Panc1 (cell line): Measurements from ENCODE around the gene KCNQ2. TPM values are rescaled to one million over a fixed set of nuclear protein-coding genes. Genes with fewer than 3 reads are reported as not detected.

Experiments
- ATAC-seq: fragments of 200-7000 bp; cut with Tn5 transposase; 2 replicates; pipeline ENCODE4 v1.9.1; 2020; ENCODE audit warnings: mild to moderate bottlenecking, moderate library complexity
- BruUV-seq: library from RNA; stranded (reverse); fragments of 400-500 nt; replicated peaks from 2 replicates; lab custom pipeline; 2021; lab: Mats Ljungman, UMichigan
- CTCF ChIA-PET: fragments of 300-600 bp; sonication (Branson Sonifier 250); formaldehyde crosslinking; loops from one replicate; lab custom pipeline; 2022; ENCODE audit warnings: antibody characterized with exemption; lab: Charles Lee
- POLR2A ChIA-PET: fragments of 300-600 bp; sonication (Branson Sonifier 250); formaldehyde crosslinking; loops from one replicate; lab custom pipeline; 2022; ENCODE audit warnings: antibody characterized with exemption; lab: Charles Lee
- DNase-seq: peaks from one replicate; pipeline ENCODE4 v3.0.0-alpha.2; 2010; ENCODE audit warnings: low read depth, low spot score
- H3K27ac ChIP-seq: 2 replicates; pipeline ENCODE4 v1.5.1; 2011; ENCODE audit warnings: mild to moderate bottlenecking, low read length, inconsistent platforms
- H3K27me3 ChIP-seq: fragments of 200-500 bp; sonication (Bioruptor generic); 2 replicates; pipeline ENCODE4 v1.6.0; 2014; ENCODE audit warnings: low read length, inconsistent platforms; ENCODE audit not compliant: control insufficient read depth, insufficient read depth
- H3K36me3 ChIP-seq: fragments of 200-500 bp; sonication (Bioruptor generic); 2 replicates; pipeline ENCODE4 v1.5.1; 2014; ENCODE audit warnings: inconsistent platforms, mild to moderate bottlenecking, low read length, moderate library complexity; ENCODE audit not compliant: control insufficient read depth, insufficient read depth
- H3K4me1 ChIP-seq: 2 replicates; pipeline ENCODE4 v1.5.1; 2011; ENCODE audit warnings: inconsistent platforms, mild to moderate bottlenecking, low read length, moderate library complexity; ENCODE audit not compliant: control insufficient read depth, insufficient read depth
- H3K4me3 ChIP-seq, 2 experiments: 2 replicates each; pipeline ENCODE4 v1.5.1; 2011 to 2012; ENCODE audit warnings: low read depth in 2 of 2, low read length in 2 of 2, mild to moderate bottlenecking in 2 of 2, inconsistent platforms in 1 of 2, moderate library complexity in 1 of 2
- H3K9me3 ChIP-seq: fragments of 200-500 bp; sonication (Bioruptor generic); 2 replicates; pipeline ENCODE4 v1.5.1; 2014; ENCODE audit warnings: low read depth, mild to moderate bottlenecking, inconsistent platforms, low read length, moderate library complexity; ENCODE audit not compliant: control insufficient read depth, insufficient read depth
- POLR2AphosphoS5 ChIP-seq: IDR thresholded peaks from 2 replicates; pipeline ENCODE4 v1.6.1; 2012; ENCODE audit warnings: mild to moderate bottlenecking, low read depth, low read length, moderate library complexity
- SIN3A ChIP-seq: IDR thresholded peaks from 2 replicates; pipeline ENCODE4 v1.6.1; 2012; ENCODE audit warnings: low read depth, mild to moderate bottlenecking, low read length, moderate library complexity, borderline replicate concordance; ENCODE audit not compliant: insufficient read depth
- TCF7L2 ChIP-seq: IDR thresholded peaks from 2 replicates; pipeline ENCODE4 v1.6.1; 2011; ENCODE audit warnings: mild to moderate bottlenecking, low read depth, low read length, inconsistent platforms
- in situ Hi-C: cut with HindIII; loops from 2 replicates; pipeline ENCODE4 v1.10.0; 2016; ENCODE audit warnings: low sequenced_read_pairs, low pct_unique_long_range_greater_than_20kb
- intact Hi-C: fragments of 100-400 bp; cut with micrococcal nuclease; formaldehyde crosslinking; loops from one replicate; pipeline ENCODE4 v1.10.0; 2022; ENCODE audit not compliant: unreplicated experiment
- total RNA-seq: library from RNA; stranded (reverse); gene quantifications from one replicate; pipeline ENCODE4 v1.2.1, GENCODE V29; 2021; ENCODE audit not compliant: unreplicated experiment
- TF ChIP-seq, protein P1 (sequence below), 2 experiments: IDR thresholded peaks; 2 replicates each; pipeline ENCODE4 v1.6.1; 2011 to 2012; ENCODE audit warnings: low read depth in 2 of 2, control low read depth in 1 of 2, low read length in 1 of 2, mild to moderate bottlenecking in 1 of 2, moderate library complexity in 1 of 2; ENCODE audit not compliant: insufficient read depth in 1 of 2
- TF ChIP-seq, protein P2 (sequence below): fragments of 450-650 bp; IDR thresholded peaks from 2 replicates; pipeline ENCODE4 v1.5.1; 2017; ENCODE audit warnings: mild to moderate bottlenecking

KCNQ2 gene
- total RNA-seq, 1 experiment from 2014 or later: 19.4 TPM

DNA sequence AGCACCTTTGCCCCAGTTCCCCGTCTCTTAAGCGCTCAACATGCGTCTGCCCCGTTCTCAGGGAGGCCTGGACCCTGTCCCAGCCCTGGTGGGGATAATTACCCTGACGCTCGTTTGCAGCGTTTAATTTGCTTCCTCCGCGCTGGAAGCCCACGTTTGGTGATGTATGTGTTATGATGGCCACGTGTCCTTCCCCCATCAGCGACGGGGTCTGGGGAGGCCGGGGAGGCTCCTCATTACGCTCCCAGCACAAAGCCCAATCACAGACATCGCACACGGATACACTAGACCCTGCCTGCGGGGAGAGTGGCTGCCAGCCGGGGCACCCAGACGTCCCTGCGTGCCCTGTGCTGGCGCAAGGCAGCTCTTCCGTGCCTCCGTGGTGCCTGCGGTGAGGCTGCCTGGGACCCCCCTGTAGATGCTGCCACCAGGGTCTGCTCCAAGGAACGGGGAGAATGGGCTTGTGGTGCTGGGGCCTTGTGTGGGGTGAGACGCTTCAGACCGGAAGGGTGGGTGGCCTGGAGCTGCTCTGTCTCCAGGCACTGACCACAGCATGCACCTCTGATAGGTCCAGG is 101.1 kb downstream of the KCNQ2 start:
- Histone ChIP-seq H3K4me1 (no peaks in the 10 kb centered on the region), H3K9me3 (no peaks in the 10 kb centered on the region), H3K4me3 (no peak overlapping the region), H3K36me3 (no peaks in the 10 kb centered on the region), H3K27ac (no peak overlapping the region), H3K27me3 (no peaks in the 10 kb centered on the region)
- ATAC-seq (no peak), DNase-seq (no peak)
- in situ Hi-C loops (no loop called here), intact Hi-C loops (no loop called here)
- ChIA-PET POLR2A (no interaction called here), CTCF (no interaction called here)
- BruUV-seq: no TSS peak
- TF ChIP-seq SIN3A (no peak), TCF7L2 (no peak), POLR2AphosphoS5 (no peak)
- TF ChIP-seq, protein P1, sequence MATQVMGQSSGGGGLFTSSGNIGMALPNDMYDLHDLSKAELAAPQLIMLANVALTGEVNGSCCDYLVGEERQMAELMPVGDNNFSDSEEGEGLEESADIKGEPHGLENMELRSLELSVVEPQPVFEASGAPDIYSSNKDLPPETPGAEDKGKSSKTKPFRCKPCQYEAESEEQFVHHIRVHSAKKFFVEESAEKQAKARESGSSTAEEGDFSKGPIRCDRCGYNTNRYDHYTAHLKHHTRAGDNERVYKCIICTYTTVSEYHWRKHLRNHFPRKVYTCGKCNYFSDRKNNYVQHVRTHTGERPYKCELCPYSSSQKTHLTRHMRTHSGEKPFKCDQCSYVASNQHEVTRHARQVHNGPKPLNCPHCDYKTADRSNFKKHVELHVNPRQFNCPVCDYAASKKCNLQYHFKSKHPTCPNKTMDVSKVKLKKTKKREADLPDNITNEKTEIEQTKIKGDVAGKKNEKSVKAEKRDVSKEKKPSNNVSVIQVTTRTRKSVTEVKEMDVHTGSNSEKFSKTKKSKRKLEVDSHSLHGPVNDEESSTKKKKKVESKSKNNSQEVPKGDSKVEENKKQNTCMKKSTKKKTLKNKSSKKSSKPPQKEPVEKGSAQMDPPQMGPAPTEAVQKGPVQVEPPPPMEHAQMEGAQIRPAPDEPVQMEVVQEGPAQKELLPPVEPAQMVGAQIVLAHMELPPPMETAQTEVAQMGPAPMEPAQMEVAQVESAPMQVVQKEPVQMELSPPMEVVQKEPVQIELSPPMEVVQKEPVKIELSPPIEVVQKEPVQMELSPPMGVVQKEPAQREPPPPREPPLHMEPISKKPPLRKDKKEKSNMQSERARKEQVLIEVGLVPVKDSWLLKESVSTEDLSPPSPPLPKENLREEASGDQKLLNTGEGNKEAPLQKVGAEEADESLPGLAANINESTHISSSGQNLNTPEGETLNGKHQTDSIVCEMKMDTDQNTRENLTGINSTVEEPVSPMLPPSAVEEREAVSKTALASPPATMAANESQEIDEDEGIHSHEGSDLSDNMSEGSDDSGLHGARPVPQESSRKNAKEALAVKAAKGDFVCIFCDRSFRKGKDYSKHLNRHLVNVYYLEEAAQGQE (IDR thresholded peaks at IDR 0.05; ENCODE audit: insufficient read depth in 1 of 2, low read depth in 2 of 2, low read length in 1 of 2): no peak

DNA sequence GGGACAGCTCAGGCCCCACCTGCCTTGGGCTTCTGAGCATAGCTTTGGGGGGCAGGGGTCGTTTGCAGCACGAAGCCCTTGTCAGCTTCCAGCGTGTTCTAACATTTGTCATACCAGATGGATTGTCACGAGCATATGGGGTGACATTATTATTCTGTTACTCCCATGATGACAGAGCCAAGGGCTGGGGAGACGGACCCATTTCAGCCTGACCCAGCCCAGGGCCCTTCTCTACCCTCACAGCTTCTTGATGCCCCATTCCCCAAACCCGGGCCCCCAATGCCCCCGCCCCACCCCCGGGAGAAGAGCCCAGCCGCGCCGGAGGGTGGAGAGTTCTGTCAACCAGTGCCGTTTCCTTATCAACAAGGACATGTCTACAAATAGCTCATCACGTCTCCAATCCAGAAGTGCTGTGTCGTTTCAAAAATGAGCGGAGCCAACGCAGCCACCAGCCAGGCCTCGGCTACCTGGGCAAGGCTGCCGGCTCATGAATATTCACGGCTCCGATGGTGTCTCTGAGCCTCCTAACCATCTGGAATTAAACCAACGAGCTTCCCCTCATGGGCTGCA is 101.8 kb downstream of the KCNQ2 start:
- Histone ChIP-seq H3K36me3 (no peaks in the 10 kb centered on the region), H3K9me3 (no peaks in the 10 kb centered on the region), H3K4me1 (no peaks in the 10 kb centered on the region), H3K4me3 (no peak overlapping the region), H3K27ac (no peak overlapping the region), H3K27me3 (no peaks in the 10 kb centered on the region)
- no TSS peak for BruUV-seq
- ATAC-seq (no peak), DNase-seq (no peak)
- CTCF ChIA-PET: interaction anchor here (0.9 kb wide), 2 partner anchors 10 to 62 kb away, joined by 3 read pairs; no protein-coding TSS in a partner anchor
- TF ChIP-seq SIN3A: no peak
- TF ChIP-seq, protein P1 (IDR thresholded peaks at IDR 0.05; ENCODE audit: insufficient read depth in 1 of 2, low read depth in 2 of 2, low read length in 1 of 2): no peak
- TF ChIP-seq, protein P2, sequence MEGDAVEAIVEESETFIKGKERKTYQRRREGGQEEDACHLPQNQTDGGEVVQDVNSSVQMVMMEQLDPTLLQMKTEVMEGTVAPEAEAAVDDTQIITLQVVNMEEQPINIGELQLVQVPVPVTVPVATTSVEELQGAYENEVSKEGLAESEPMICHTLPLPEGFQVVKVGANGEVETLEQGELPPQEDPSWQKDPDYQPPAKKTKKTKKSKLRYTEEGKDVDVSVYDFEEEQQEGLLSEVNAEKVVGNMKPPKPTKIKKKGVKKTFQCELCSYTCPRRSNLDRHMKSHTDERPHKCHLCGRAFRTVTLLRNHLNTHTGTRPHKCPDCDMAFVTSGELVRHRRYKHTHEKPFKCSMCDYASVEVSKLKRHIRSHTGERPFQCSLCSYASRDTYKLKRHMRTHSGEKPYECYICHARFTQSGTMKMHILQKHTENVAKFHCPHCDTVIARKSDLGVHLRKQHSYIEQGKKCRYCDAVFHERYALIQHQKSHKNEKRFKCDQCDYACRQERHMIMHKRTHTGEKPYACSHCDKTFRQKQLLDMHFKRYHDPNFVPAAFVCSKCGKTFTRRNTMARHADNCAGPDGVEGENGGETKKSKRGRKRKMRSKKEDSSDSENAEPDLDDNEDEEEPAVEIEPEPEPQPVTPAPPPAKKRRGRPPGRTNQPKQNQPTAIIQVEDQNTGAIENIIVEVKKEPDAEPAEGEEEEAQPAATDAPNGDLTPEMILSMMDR: no peak
- in situ Hi-C loops (no loop called here), intact Hi-C loops (no loop called here)
- POLR2A ChIA-PET: no interaction called here
